ENCODE data around the gene CLIC6. TPM values are rescaled to one million over a fixed set of nuclear protein-coding genes. Genes with fewer than 3 reads are reported as not detected.

Gene CLIC6
- total and polyA plus RNA-seq, 2 of the 8 experiments (the other 6 are each of a cell fraction or from before 2014, with no cell fraction given): 0.42 to 1.3 TPM

GRCh38 chr21:34706337-34706736 is 37.5 kb downstream of the CLIC6 start:
- Histone ChIP-seq H3K36me3 (ENCODE audit: control insufficient read depth in 2 of 4, insufficient read depth in 4 of 4, low read length in 3 of 4) (no peaks in the 10 kb centered on the region), H3K27me3 (replicated peaks in 1 of 4; ENCODE audit: control insufficient read depth in 3 of 4, extremely low read depth in 1 of 4, insufficient read depth in 3 of 4, low read length in 3 of 4) (no peaks in the 10 kb centered on the region), H3K4ac (replicated peaks; ENCODE audit: insufficient read length, low read depth, low read length) (no peak overlapping the region), H4K8ac (ENCODE audit: extremely low read depth, insufficient read depth, low read length) (no peak overlapping the region), H3K4me2 (ENCODE audit: insufficient read depth in 1 of 2, low read depth in 2 of 2, low read length in 2 of 2) (no peak overlapping the region), H2AFZ (ENCODE audit: low read length) (no peak overlapping the region), H3K9me3 (ENCODE audit: insufficient read depth in 2 of 2, low read depth in 1 of 2, low read length in 1 of 2) (no peaks in the 10 kb centered on the region), H2AK5ac (ENCODE audit: low read depth, low read length) (no peak overlapping the region), H2BK5ac (ENCODE audit: low read depth, low read length) (no peak overlapping the region), H4K5ac (ENCODE audit: insufficient read length, low read depth, low read length) (no peak overlapping the region), H3K4me1 (replicated peaks in 1 of 4; ENCODE audit: control insufficient read depth in 3 of 4, insufficient read depth in 4 of 4, low read length in 3 of 4) (no peaks in the 10 kb centered on the region; a peak in 1 of 7 replicates), H4K91ac (replicated peaks; ENCODE audit: insufficient read length, low read length) (no peak overlapping the region), H3K23me2 (ENCODE audit: low read depth, low read length) (no peaks in the 10 kb centered on the region; the same call in 1 of the 2 replicates), H3K79me2 (ENCODE audit: control insufficient read depth in 1 of 2, insufficient read depth in 2 of 2, low read length in 2 of 2) (no peaks in the 10 kb centered on the region), H3K4me3 (ENCODE audit: extremely low read depth in 1 of 4, insufficient read depth in 2 of 4, low read depth in 3 of 4, low read length in 4 of 4) (no peak overlapping the region), H3K23ac (ENCODE audit: insufficient read length) (no peak overlapping the region), H3K9ac (replicated peaks in 1 of 4; ENCODE audit: extremely low read depth in 1 of 4, low read depth in 3 of 4, low read length in 3 of 4) (no peak overlapping the region), H2BK20ac (ENCODE audit: low read length) (no peak overlapping the region), H3K27ac (ENCODE audit: low read depth, low read length) (no peak overlapping the region), H3K14ac (ENCODE audit: insufficient read length) (no peak overlapping the region), H3K79me1 (ENCODE audit: low read depth, low read length) (no peaks in the 10 kb centered on the region), H3K18ac (ENCODE audit: extremely low read depth, low read length) (no peak overlapping the region), H2BK15ac (ENCODE audit: low read length) (no peak overlapping the region), H2BK120ac (replicated peaks; ENCODE audit: low read depth, low read length) (no peak overlapping the region), H4K20me1 (replicated peaks in 1 of 2; ENCODE audit: control insufficient read depth in 1 of 2, insufficient read depth in 2 of 2, low read length in 2 of 2) (no peaks in the 10 kb centered on the region), H3K56ac (replicated peaks; ENCODE audit: insufficient read length, low read depth, low read length) (no peak overlapping the region), H2BK12ac (ENCODE audit: low read depth, low read length) (no peak overlapping the region)
- ChIA-PET POLR2A (ENCODE audit: partially characterized antibody) (no interaction called here), CTCF (ENCODE audit: partially characterized antibody) (interaction anchor here (1.0 to 2.0 kb wide), 4 partner anchors 14 to 56 kb away, joined by 3 to 9 read pairs (median 4); no protein-coding TSS in a partner anchor)
- DNase-seq (ENCODE audit: low read depth in 1 of 2, low spot score in 2 of 2) (no peak), FAIRE-seq (no peak)
- WGBS, 2 experiments (ENCODE audit: extremely low coverage in 1 of 2, insufficient coverage in 1 of 2, insufficient read length in 1 of 2, insufficient replicate concordance in 2 of 2, low coverage in 1 of 2, low lambda C conversion rate in 2 of 2, missing lambda C conversion rate in 1 of 2): 92% methylated on average over 4 of the region's 4 CpGs; no CpG with 5 or more reads in 1 of the 2 experiments
- TF ChIP-seq MAX (IDR thresholded peaks at IDR 0.05) (no peak), HDAC6 (IDR thresholded peaks at IDR 0.05; ENCODE audit: low read depth, low read length) (no peak), POLR2A (IDR thresholded peaks at IDR 0.05; ENCODE audit: control extremely low read depth in 1 of 2, low read depth in 2 of 2, low read length in 2 of 2) (no peak), SRF (IDR thresholded peaks at IDR 0.05; ENCODE audit: low read depth, low read length) (no peak), KDM4A (IDR thresholded peaks at IDR 0.05; ENCODE audit: low read depth, low read length, severe bottlenecking) (no peak), NRF1 (IDR thresholded peaks at IDR 0.05; ENCODE audit: low read depth, low read length) (no peak), SAP30 (IDR thresholded peaks at IDR 0.05; ENCODE audit: insufficient read depth, insufficient replicate concordance, low read length) (no peak), SUZ12 (IDR thresholded peaks at IDR 0.05; ENCODE audit: low read length) (no peak), BRCA1 (IDR thresholded peaks at IDR 0.05; ENCODE audit: low read depth, low read length) (no peak), RBBP5 (IDR thresholded peaks at IDR 0.05; ENCODE audit: borderline replicate concordance, low read depth, low read length) (no peak), RAD21 (IDR thresholded peaks at IDR 0.05 in 1 of 2, conservative IDR thresholded peaks at IDR 0.05 in 1 of 2; ENCODE audit: low read depth in 2 of 2, low read length in 2 of 2) (no peak), FOSL1 (IDR thresholded peaks at IDR 0.05; ENCODE audit: insufficient read depth, low read depth, low read length) (no peak), ZNF274 (IDR thresholded peaks at IDR 0.05; ENCODE audit: borderline replicate concordance, extremely low read depth, low read length) (no peak), CHD1 (IDR thresholded peaks at IDR 0.05; ENCODE audit: low read depth, low read length) (no peak)
